GM21528 (cell line): ENCODE results near the gene BCL2A1.
"Not testable (repeated sequence)": the region's sequence is repeated elsewhere in the genome, so short reads cannot be mapped to it uniquely, and the experiment has no call there.

ENCODE experiments used
- ATAC-seq: cut with Tn5 transposase; IDR thresholded peaks from one replicate; pipeline ENCODE4 v1.9.1; 2021; ENCODE audit warnings: mild to moderate bottlenecking, moderate library complexity; ENCODE audit not compliant: unreplicated experiment, low FRiP score

Gene BCL2A1

DNA sequence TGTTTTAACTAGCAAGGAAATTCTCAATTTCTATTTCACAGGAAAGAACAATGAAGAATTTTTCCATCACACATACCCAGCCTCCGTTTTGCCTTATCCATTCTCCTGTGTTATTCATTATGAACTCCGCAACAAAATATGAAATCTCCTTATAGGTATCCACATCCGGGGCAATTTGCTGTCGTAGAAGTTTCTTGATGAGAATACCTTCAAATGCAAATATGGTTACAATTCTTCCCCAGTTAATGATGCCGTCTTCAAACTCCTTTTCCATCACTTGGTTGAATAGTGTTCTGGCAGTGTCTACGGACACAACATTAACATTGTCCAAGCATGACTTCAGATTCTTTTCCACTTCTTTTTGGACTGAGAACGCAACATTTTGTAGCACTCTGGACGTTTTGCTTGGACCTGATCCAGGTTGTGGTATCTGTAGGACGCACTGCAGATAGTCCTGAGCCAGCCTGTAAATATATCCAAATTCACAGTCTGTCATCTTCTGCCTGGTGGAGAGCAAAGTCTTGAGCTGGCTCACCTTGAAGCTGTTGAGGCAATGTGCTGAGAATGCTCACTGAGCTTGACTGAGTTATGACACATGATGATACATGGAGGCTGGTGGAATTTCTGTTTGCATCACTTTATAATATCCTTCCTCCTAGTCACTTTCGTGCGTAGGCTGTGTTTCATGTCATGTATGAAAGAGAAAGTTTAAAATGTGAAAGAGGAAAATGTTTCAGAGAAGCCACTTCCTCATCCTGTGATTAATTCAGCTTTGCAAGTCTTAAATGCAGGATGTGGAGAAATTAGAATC lies at the start of gene BCL2A1:
BCL2A1 (minus strand) TSS at position 573 of the 811 bp plus-strand sequence; CDS start at position 496, 77 bp downstream.
- ATAC-seq: peak; percentile 55

DNA sequence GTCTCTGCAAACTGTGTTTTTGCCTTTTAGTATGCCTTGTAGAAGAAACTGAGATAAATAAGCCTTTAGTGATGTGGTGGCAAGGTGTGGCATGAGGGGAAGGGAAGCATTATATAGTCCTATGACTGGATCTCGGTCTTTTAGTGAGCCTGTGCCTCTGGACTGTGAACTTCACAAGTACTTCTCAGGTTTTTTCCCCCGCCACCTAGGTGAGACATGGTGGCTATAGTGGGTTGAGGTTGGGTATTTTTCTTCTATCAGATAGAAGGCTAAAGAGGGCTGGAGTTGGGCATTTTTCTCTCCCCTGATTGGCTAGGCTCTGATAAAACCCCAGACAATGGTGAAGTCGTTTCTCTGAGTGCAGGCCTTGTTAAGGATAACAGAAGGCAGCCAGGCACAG lies 49.7 kb upstream of the BCL2A1 start:
- ATAC-seq: no peak

- ATAC-seq: not testable (repeated sequence)
Observed at GRCh38 chr15:80020149-80020548, 49.2 kb upstream of the BCL2A1 start.

DNA sequence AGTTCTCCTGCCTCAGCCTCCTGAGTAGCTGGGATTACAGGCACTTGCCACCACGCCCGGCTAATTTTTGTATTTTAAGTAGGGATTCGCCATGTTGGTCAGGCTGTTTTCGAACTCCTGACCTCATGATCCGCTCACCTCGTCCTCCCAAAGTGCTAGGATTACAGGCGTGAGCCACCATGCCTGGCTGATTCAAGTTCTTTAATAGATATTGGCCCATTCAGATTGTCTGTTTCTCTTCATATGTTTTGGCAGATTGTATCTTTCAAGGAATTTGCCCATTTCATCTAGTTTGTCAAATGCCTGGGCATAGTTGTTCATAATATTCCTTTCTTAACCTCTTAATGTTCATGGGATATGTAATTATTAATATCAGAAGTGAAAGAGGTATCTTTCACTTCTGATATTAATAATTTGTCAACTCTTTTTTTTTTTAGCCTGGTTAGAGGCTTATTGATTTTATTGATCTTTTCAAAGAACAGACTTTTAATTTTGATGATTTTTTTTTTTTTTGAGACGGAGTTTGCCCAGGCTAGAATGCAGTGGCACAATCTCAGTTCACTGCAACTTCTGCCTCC lies 48.3 kb upstream of the BCL2A1 start:
- ATAC-seq: no peak

GRCh38 chr15:80017139-80017538 lies 46.1 kb upstream of the BCL2A1 start:
- not testable (repeated sequence) for ATAC-seq

GRCh38 chr15:80016506-80016905 lies 45.5 kb upstream of the BCL2A1 start:
- not testable (repeated sequence) for ATAC-seq

DNA sequence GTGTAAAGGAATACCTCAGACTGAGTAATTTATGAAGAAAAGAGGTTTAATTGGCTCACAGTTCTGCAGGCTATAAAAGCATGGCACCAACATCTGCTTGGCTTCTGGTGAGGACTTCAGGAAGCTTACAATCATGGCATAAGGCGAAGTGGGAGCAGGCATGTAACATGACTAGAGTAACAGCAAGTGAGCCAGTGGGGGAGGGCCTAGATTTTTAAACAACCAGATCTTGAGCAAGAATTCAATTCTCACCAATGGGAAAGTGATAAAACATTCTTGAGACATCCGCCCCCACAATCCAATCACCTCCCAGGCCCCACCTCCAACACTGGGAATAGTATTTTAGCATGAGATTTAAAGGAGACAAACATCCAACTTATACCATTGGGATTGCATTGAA lies 44.2 kb upstream of the BCL2A1 start:
- no peak for ATAC-seq

DNA sequence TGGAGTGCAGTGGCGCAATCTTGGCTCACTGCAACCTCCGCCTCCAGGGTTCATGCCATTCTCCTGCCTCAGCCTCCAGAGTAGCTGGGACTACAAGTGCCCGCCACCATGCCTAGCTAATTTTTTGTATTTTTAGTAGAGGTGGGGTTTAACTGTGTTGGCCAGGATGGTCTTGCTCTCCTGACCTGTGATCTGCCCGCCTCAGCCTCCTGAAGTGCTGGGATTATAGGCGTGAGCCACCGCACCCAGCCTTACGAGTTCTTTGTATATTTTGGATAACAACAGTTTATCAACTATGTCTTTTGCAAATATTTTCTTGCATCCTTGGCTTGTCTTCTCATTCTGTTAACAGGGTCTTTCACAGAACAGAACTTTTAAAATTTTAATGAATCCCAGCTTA lies 43.2 kb upstream of the BCL2A1 start:
- not testable (repeated sequence) for ATAC-seq

DNA sequence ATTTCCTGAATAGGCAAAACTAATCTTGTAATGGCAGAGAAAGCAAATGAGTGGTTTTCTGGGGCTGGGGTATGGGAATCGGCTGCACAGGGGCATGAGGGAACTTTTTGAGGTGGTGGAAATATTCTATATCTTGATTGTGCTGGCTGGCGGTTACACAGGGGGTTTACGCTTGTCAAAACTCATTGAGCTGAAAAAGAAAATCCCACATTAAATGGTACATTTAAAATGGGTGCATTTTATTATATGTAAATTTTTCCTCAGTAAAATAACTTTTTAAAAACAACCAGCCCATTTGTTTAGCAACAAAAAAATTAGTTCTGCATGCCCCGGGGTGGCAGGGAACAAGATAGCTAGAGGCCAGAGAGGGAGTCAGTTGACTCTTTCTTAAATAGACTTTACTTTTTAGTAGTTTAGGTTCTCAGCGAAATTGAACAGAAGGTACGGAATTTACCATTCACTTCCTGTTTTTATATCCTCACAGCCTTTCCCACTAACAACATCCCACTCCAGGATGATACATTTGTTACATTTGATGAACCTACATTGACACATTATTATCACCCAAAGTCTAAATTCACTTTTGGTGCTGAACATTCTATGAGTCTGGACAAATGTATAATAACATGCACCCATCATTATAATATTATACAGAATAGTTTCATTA lies 41.2 kb upstream of the BCL2A1 start:
- no peak for ATAC-seq

GRCh38 chr15:80011596-80011995 lies 40.6 kb upstream of the BCL2A1 start:
- no peak for ATAC-seq

DNA sequence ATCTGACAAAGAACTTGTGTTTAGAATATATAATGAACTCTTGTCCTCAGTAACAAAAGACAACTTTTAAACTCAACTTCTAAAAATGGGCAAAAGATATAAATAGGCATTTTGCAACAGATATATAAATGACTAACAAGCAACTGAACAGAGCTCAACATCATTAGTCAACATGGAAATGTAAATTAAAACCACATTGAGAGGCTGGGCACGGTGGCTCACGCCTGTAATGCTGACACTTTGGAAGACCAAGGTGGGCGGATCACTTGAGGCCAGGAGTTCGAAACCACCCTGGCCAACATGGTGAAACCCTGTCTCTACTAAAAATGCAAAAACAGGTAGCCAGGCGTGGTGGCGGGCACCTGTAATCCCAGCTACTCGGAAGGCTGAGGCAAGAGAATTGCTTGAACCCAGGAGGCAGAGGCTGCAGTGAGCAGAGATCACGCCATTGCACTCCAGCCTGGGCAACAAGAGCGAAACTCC lies 40.1 kb upstream of the BCL2A1 start:
- ATAC-seq: not testable (repeated sequence)

DNA sequence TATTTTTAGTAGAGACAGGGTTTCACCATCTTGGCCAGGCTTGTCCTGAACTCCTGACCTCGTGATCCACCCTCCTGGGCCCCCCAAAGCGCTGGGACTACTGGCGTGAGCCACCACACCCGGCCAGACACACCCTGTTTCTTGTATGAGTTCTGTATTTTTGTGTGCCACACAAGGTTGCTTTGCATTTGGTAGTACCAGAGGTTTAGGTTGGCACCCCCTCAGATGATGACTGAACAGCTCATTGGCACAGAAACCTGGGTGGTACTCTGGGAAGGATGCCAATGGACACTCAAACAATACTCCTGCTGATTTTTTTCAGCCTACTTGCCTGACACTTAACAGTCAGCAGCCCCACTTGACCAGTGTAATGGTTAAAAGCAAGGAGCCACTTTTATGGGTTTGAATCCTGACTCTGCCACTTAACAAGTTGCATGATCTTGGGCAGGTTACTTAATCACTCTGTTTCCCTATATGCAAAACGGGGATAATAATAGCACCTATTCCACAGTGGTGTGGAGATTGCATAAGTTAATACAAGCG lies 39.2 kb upstream of the BCL2A1 start:
- ATAC-seq: no peak

DNA sequence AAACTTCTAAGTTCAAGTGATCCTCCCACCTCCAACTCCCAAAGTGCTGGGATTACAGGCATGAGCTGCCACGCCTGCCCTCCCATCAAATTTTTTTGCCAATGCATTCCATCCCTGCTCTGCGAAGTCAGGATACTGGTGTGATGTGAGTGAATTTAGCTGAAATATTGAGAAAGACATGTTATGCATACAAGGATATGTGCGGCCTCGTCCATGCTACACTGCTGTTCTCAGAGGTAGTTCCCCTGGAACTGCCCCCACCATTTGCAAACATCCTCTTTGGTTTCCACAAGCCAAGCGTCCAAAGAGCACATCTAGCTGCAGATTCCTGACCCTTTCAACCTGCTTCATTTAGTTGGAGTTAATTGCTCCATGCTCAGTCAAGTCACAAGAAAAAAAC lies 36.5 kb upstream of the BCL2A1 start:
- ATAC-seq: no peak

GRCh38 chr15:80006946-80007345 lies 36.0 kb upstream of the BCL2A1 start:
- ATAC-seq: no peak

GRCh38 chr15:80003934-80004472 lies 33.0 kb upstream of the BCL2A1 start:
- no peak for ATAC-seq

DNA sequence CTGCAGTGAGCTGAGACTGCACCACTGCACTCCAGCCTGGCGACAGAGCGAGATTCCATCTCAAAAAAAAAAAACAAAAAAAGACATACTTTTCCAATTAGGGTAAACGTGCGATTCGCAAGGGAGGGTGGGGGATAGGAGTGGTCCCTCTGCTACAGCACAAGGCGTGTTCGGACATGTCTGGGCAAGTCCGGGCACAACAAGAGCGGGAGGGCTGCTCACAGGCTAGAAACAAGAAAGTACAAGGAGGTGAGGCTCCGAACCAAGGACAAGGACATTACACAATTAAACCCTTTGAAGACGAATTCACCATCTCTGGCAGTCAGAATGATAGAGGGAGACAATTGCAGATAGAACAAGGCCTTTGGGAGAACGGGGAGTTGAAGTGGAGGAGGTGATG lies 32.2 kb upstream of the BCL2A1 start:
- no peak for ATAC-seq

DNA sequence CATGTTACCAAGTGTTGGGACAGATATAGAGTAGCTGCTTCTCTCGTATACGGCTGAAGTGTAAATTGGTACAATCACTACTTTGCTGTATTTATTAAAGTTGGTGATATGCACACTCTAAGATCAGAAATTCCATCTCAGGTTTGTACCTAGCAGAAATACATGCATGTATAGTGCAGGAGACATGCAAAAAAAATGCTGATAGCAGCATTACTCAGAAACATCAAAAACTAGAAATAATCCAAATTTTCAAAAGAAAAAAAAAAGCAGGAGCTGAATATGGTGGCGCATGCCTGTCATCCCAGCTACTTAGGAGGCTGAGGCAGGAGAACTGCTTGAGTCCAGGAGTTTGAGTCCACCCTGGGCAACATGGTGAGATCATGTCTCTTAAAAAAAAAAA lies 31.3 kb upstream of the BCL2A1 start:
- ATAC-seq: no peak

DNA sequence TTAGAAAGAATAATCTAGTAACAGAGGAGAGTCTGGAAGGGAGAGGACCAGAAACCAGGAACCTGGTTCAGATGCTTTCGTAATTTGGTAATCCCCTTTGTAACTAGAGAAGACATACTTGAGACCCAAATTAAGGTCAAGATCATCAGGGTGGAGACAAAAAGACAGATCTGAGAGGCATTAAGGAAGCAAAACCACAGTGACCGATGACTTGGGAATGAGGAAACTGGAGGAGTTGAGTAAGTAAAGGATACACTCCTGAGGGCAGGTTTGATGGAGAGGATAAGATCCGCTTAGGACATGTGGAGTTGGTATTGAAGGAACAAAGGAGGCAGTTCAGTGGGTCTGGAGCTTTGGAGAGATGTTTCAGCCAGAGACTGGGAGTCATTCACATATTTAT lies 23.6 kb upstream of the BCL2A1 start:
- ATAC-seq: no peak

DNA sequence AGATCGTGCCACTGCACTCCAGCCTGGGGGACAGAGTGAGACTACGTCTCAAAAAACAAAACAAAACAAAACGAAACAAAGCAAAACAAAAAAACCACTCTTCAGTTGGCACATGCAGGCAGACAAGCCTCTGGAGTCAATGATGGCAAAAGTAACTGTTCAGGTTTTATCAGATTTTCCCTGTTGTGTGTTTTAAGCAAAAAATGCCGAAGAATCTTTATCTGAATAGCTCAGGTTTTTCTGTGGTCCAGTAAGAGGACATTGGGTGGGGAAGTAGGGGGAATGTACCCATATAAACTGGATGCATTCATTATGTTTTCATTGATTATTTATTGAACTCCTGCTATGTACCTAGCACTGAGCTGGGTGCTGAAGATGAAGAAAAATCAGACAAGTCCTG lies 20.8 kb upstream of the BCL2A1 start:
- no peak for ATAC-seq

GRCh38 chr15:79990997-79991334 lies 20.0 kb upstream of the BCL2A1 start:
- no peak for ATAC-seq
